Measurements from ENCODE around the gene XIST.

The XIST gene

DNA sequence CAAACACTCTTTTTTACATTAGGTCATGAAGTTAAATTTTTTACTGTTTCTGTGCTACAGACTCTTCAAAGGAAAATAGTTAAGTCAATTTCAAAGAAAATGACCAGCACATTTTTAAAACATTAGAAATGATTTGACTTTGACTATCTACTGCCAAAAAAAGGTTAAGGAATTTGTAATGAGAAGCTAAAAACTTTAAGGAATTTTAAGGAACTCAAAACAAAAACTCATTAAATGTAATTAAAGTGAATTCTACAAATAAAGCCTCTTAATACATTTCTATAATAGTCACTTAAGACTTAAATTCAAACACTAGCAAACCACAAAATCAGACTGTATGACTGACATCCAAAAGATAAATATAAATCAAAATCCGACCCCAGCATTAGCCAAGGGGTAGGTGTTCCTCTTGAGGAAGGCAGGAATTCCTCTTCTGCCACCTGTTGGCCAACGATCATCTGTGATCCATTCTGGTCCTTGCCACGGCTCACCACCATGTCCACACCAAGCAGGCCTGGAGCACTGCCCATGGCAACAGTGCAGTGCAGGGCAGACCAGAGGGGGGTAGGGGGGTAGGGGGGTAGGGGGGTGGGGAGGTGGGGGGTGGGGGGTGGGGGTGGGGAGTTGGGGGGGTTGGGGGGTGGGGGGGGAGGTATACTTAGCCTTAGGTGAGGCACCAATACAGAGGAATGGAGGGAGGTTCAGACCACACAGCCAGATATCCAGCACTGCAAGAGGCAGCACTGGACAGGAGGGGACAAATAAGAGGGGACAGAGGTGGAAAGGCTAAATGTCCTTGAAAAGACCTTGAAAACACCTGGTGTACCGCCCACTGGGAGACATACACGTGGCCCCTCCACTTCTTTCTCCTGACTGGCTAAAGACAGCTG lies 2.1 kb downstream of the XIST start:
- Mint-ChIP-seq H3K27ac (no peak overlapping the region), H3K4me1 (peaks cover 0 to 15% of the 10 kb centered on the region in 2 donors), H3K9me3 (no peaks in the 10 kb centered on the region)

DNA sequence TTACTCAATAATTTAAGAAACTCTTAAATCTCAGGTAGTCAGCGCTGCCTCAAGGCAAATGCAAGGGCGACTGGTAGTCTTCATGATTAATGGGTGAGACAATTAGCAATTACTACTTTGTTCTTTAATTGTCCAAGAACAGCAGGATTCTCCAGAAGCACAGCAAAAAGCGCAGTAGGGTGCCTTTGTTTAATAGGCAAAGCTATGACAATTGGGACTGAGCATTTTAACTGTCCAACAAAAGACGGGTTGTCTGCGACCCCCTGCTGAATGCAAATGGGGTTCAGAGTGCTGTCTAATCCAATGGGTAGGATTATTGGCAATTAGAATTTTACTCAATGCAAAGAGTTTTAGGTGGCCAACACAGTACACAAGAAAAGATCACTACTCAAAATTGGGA lies 3.4 kb downstream of the XIST start:
- Mint-ChIP-seq H3K4me1 (peaks cover 0 to 19% of the 10 kb centered on the region in 2 donors), H3K36me3 (peaks cover 0 to 26% of the 10 kb centered on the region in 2 donors), H3K27me3 (no peaks in the 10 kb centered on the region), H3K4me3 (peak overlapping the region in 1 of 2 donors; percentile 70), H3K9me3 (no peaks in the 10 kb centered on the region), H3K27ac (no peak overlapping the region)
- no peak for DNase-seq
- ATAC-seq (replicated peaks): no peak

More for the DNA sequence above, 2.1 kb downstream of the XIST start:
- Mint-ChIP-seq H3K36me3 (peaks cover 0 to 21% of the 10 kb centered on the region in 2 donors), H3K4me3 (peak overlapping the region in 1 of 2 donors; percentile 87), H3K27me3 (no peaks in the 10 kb centered on the region)
- DNase-seq (no peak), ATAC-seq (replicated peaks) (peak in 1 of 2 donors; percentile 4)

DNA sequence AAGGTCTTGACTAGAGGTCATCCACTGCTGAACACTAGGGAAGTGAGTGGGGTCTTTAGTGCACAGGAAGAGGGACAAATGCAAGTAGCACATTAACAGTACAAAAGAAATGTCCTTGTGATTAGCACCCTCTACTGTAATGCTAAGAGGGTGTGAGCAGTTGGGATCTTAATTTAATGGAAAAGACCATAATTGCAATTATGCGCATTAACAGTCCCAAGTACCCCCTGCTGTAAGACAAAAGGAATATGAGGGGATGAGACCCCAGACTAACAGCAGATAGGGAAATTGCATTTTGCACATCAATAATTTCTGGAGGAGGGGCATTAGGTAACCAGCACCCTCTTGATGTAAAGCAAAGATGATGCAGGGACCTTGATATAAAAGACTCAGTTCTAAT lies 4.5 kb downstream of the XIST start:
- no peak for DNase-seq
- no peak overlapping the region for H3K4me3 Mint-ChIP-seq
- H3K27me3 Mint-ChIP-seq: no peaks in the 10 kb centered on the region
- ATAC-seq (replicated peaks): no peak
- H3K4me1 Mint-ChIP-seq: peaks cover 0 to 21% of the 10 kb centered on the region in 2 donors
- peaks cover 0 to 26% of the 10 kb centered on the region in 2 donors for H3K36me3 Mint-ChIP-seq
- H3K9me3 Mint-ChIP-seq: no peaks in the 10 kb centered on the region
- no peak overlapping the region for H3K27ac Mint-ChIP-seq

DNA sequence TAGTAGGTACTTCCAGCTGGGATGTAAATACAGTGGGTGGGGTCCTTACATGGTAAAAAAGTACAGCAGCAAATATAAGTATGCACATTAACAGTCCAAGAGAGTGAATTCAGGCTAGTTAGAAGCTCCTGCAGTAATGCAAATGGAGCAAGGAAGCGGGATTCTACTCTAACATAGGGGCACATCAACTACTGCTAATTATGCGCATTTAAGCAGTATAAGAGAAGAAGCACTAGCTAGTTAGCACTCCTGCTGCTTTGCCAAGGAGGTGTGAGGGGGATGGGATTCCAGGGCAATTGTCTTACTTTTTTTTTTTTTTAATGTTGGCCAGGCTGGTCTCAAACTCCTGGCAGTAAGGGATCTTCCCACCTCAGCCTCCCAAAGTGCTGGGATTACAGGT lies 5.4 kb downstream of the XIST start:
- Mint-ChIP-seq H3K9me3 (no peaks in the 10 kb centered on the region), H3K27me3 (no peaks in the 10 kb centered on the region), H3K4me1 (peaks cover 0 to 22% of the 10 kb centered on the region in 2 donors), H3K4me3 (no peak overlapping the region), H3K27ac (no peak overlapping the region), H3K36me3 (peaks cover 0 to 26% of the 10 kb centered on the region in 2 donors)
- ATAC-seq (replicated peaks): no peak
- no peak for DNase-seq

DNA sequence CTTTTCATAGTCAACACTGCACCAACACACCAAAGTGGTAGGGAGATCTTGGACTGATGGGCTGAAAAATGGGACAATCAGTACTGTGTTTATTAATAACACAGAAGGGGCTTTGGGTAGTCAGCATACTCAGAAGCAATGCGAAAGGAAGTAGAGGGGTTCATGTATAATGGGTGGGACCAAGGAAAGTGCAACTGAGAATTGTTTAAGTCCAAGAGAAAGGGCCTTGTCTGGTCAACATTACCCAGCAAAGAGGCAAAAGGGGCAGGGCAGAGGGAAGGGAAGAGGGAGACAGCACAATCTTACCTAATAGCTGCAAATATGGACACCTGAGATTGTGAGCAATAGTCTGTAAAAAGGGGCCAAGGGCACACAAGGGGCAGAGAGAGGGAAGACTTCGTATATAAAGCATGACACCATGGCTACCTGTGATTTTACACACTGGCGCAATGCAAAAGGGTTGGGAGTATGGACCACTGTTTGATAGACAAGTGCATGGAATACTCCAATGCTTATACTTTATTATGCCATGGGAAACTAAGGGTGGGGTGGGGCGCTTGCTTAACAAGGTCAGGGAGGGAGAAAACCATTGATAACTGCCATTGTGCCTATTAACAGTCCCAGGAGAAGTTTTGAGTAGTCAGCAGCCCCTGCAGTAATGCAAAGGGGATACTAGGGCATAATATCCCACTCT lies 9.8 kb downstream of the XIST start:
- peaks cover 0 to 14% of the 10 kb centered on the region in 2 donors for H3K36me3 Mint-ChIP-seq
- H3K4me1 Mint-ChIP-seq: peaks cover 0 to 19% of the 10 kb centered on the region in 2 donors
- DNase-seq: no peak
- ATAC-seq (replicated peaks): no peak
- no peaks in the 10 kb centered on the region for H3K9me3 Mint-ChIP-seq
- H3K27me3 Mint-ChIP-seq: no peaks in the 10 kb centered on the region
- H3K4me3 Mint-ChIP-seq: no peak overlapping the region
- no peak overlapping the region for H3K27ac Mint-ChIP-seq

DNA sequence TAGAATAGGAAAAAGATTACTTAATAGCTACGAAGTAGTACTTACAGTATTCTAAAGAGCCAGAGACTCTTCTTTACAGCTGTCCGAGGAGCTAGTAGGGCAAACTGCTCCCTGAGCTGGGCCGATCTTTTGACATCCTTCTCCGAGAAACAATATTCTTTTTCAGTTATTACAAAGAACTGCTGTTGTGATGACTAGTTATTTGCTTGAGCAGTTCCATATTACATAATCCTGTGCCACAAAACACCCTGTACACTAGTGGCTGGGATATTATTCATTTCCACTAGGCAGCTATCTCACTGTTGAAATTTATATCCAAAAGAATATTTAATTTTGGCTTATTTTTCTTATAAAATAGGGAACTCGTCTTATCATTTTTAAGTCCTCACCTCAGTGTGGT lies 11.2 kb downstream of the XIST start:
- Mint-ChIP-seq H3K27me3 (no peaks in the 10 kb centered on the region), H3K36me3 (peaks cover 0 to 12% of the 10 kb centered on the region in 2 donors), H3K9me3 (no peaks in the 10 kb centered on the region), H3K27ac (no peak overlapping the region), H3K4me3 (no peak overlapping the region), H3K4me1 (peaks cover 0 to 19% of the 10 kb centered on the region in 2 donors)
- DNase-seq (no peak), ATAC-seq (replicated peaks) (no peak)

DNA sequence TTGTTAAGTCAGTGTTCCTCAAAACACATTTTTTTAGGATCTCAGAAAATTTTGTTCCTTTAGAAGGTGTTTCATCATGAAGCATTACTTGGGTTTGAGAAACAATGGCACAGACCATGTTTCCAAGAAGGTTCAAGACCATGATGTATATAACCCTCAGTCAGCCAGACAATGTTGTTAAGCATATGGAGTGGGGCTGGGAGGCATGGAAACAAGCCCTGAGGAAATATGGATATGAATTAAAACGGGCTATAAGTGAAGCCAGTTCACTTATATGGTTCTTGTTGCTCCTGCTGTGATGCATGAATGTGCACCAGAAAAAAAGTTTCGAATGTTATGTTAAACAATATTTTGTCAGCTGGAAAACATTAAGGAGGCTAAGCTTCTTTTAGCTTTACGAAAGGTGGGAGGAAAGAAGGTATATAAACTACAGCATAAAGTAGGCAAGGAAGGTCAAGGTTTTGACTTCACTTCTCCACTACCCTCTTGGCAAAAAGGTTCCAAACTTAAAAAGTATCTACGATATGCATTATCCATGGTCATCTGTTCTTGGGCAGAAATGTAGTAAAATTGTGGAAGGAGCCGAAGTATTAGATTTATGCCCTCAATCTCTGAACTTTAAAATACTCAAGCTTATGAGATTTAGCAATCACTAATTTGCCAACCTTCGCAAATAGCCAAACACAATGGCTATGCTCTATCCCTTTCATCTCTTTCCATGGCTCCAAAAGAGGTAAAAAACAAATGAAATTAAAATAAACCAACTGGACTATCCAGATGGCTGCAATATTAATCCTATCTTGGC lies 12.2 kb downstream of the XIST start:
- no peak overlapping the region for H3K27ac Mint-ChIP-seq
- no peak for DNase-seq
- no peak for ATAC-seq (replicated peaks)
- peaks cover 0 to 12% of the 10 kb centered on the region in 2 donors for H3K4me1 Mint-ChIP-seq
- H3K36me3 Mint-ChIP-seq: peaks cover 0 to 5% of the 10 kb centered on the region in 2 donors
- no peaks in the 10 kb centered on the region for H3K27me3 Mint-ChIP-seq
- no peak overlapping the region for H3K4me3 Mint-ChIP-seq
- H3K9me3 Mint-ChIP-seq: no peaks in the 10 kb centered on the region

DNA sequence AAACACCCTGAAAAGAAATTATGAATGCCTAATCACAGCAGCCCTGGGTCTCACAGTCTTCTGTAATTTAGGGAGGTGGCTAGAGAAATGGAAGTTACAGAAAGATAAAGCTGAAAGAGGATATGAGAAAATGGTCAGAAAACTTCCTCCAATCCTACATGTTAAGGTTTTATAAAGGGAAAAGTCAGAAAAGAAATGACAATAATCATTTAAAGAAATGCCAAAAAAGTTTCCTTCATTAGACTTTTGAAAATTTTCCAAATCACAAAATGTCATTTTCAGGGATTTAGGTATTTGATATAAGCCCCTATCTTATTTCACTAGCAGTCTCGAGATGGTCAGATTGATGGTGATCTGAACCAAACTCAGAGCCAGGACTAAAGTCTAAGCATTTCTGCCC lies 13.4 kb downstream of the XIST start:
- Mint-ChIP-seq H3K9me3 (no peaks in the 10 kb centered on the region), H3K4me3 (no peak overlapping the region), H3K27me3 (no peaks in the 10 kb centered on the region), H3K4me1 (peaks cover 0 to 8% of the 10 kb centered on the region in 2 donors), H3K27ac (no peak overlapping the region), H3K36me3 (no peaks in the 10 kb centered on the region)
- ATAC-seq (replicated peaks): no peak
- no peak for DNase-seq

DNA sequence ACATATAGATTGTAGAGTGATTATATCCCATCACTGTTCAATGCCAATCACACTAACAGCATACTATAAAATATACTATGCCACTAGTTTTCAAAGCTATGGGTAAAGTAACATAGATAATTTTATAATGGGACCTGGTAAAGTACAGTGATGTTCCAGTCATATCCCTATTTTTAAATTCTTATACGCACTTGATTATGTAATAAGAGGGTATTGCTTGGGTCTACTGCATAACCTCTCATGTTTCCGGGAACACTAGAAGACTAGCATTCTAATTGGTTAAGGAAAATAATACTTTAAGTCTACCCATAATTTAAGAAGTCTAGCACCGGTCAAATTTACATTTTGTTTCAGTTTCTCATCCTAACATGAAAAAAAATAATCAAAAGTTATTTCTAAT lies 14.4 kb downstream of the XIST start:
- DNase-seq (no peak), ATAC-seq (replicated peaks) (no peak)
- no peak overlapping the region for H3K27ac Mint-ChIP-seq
- H3K4me3 Mint-ChIP-seq: no peak overlapping the region
- no peaks in the 10 kb centered on the region for H3K36me3 Mint-ChIP-seq
- no peaks in the 10 kb centered on the region for H3K27me3 Mint-ChIP-seq
- peaks cover 0 to 7% of the 10 kb centered on the region in 2 donors for H3K4me1 Mint-ChIP-seq
- H3K9me3 Mint-ChIP-seq: no peaks in the 10 kb centered on the region

DNA sequence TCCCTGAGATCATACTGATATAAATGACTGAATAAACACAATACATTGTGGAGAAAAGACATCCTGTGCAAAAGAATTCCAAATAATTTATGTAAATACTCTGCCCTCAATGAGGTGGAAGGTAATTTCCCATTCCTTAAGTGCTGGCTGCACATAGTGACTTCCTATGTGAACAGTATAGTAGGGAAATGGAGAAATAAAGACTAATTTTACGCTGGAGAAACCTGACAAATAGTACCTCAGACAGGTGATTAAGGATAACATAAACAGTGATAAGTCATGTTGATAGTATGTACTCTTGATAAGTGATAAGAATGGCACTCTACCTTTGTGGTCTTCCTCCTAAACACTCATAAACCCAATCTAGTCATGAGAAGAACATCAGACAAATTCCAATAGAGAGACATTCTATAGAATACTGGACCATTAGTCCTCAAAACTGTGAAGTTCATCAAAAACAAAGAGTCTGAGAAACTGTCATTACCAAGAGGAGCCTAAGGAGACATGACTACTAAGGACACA lies 15.5 kb downstream of the XIST start:
- Mint-ChIP-seq H3K27ac (no peak overlapping the region), H3K36me3 (no peaks in the 10 kb centered on the region), H3K27me3 (no peaks in the 10 kb centered on the region)

DNA sequence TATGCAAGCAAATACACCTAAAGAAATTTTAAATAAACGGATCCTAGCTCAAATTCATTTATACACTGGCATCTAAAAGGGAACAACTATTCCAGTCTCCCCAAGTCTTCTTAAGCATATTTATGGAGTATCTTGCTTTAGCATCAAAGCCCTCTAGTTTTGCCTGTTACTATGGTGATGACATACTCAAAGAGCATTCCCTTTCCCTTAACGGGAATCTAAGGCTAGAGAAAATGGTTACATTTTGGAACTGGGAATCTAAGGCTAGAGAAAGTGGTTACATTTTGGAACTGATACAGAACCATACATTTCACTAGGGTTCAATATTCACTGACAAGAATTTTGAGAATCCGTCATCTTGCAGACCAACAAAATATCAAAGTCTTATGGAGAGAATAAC lies 18.3 kb downstream of the XIST start:
- H3K36me3 Mint-ChIP-seq: peaks cover 0 to 4% of the 10 kb centered on the region in 2 donors
- H3K4me1 Mint-ChIP-seq: peaks cover 0 to 3% of the 10 kb centered on the region in 2 donors
- H3K27me3 Mint-ChIP-seq: no peaks in the 10 kb centered on the region
- no peaks in the 10 kb centered on the region for H3K9me3 Mint-ChIP-seq
- DNase-seq (no peak), ATAC-seq (replicated peaks) (no peak)
- H3K27ac Mint-ChIP-seq: no peak overlapping the region
- H3K4me3 Mint-ChIP-seq: no peak overlapping the region

More for the DNA sequence above, 15.5 kb downstream of the XIST start:
- no peak overlapping the region for H3K4me3 Mint-ChIP-seq
- ATAC-seq (replicated peaks) (no peak), DNase-seq (no peak)
- peaks cover 0 to 3% of the 10 kb centered on the region in 2 donors for H3K4me1 Mint-ChIP-seq
- H3K9me3 Mint-ChIP-seq: no peaks in the 10 kb centered on the region

DNA sequence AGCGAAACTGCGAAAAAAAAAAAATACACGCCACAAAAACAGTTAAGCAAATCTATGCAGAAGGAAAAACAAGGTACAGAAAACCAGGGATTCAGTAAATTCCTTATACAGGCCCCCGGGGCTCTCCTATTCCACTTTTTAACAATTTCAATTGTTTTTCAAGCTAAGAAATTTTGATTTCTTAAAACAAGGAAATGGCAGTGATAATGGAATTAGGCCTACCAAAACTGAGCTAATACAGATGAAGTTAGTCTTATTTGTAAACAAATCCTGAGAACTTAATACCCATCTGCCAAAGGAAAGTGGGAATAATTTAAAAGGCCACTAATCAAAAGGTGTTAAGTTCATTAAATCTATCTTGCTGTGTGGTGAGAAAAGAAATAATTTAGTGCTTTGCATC lies 20.2 kb downstream of the XIST start:
- Mint-ChIP-seq H3K4me3 (no peak overlapping the region), H3K27ac (no peak overlapping the region), H3K4me1 (no peaks in the 10 kb centered on the region), H3K9me3 (no peaks in the 10 kb centered on the region), H3K27me3 (no peaks in the 10 kb centered on the region), H3K36me3 (peaks cover 0 to 13% of the 10 kb centered on the region in 2 donors)
- no peak for DNase-seq
- no peak for ATAC-seq (replicated peaks)

DNA sequence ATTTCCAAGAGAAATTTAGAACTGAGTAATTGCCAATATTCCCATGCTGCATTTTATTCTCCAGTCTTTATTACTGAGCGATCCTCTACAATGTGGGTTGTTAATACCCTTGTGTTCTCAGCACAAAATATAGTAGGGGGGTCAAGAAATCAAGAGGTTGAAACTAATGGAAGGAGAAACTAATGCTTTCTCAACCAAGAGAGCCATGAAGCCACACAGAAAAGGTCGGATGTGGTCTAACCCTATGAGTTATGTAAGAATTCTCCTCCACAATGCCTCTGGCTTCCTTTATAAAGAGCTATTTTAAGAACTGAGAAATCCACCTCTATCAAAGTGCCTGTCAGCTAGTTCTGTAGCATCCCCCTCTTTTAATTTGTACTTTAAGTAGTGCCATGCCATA lies 21.0 kb downstream of the XIST start:
- Mint-ChIP-seq H3K4me3 (no peak overlapping the region), H3K27ac (no peak overlapping the region), H3K9me3 (no peaks in the 10 kb centered on the region), H3K36me3 (peaks cover 0 to 17% of the 10 kb centered on the region in 2 donors), H3K27me3 (no peaks in the 10 kb centered on the region), H3K4me1 (no peaks in the 10 kb centered on the region)
- DNase-seq (no peak), ATAC-seq (replicated peaks) (no peak)

Data from stimulated activated naive B cell treated with anti-CD40 and anti-IgM and Interleukin-4, amounts not matched to agents 10 μg/mL and 1 μg/mL and 100 μg/mL, for 72 hours (primary cell).